GF-D8 (cell line): ENCODE measurements around the gene TBC1D22A.

Experiments used
- DNase-seq: peaks from one replicate; lab custom pipeline; 2025; lab: John Stamatoyannopoulos, UW

TBC1D22A gene

DNA sequence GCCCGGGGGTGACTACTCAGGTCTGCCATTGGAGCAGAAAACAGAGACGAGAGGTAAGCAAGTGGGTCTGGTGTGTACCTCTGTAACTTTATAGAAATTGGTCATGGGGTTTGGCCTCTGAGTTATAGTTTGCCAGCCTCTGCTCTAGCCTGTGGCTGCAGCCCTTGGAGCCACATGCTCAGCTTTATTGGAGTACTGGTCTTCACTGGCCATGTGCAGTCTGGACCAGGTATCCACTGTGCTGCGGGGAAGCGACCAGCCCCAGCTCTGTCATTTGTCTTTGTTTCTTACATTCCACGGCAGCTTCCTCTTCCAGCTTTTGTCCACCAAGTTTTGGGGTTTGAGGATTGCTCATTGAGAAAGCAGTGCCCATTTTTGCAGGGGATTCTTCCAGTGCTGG is 453.4 kb downstream of the TBC1D22A start:
- DNase-seq, result no peak

DNA sequence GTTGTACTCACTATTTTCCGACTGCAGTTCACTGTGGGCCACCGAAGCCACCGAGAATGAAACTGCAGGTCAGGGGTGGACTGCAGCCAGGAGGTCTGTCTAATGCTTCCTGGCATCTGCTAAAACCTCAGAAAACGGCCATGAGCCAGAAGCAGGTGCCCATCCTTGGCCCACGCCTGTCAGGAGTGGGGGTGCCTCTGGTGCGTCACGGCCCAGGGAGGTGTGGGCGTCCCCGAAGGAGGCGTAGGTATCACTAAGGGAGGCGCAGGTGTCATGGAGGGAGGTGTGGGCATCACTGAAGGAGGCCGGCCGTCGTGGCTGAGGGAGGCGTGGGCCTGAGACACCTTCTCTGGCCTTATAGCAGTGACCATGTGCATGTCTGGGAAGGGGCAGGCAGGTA is 456.2 kb downstream of the TBC1D22A start:
- DNase-seq, result no peak

DNA sequence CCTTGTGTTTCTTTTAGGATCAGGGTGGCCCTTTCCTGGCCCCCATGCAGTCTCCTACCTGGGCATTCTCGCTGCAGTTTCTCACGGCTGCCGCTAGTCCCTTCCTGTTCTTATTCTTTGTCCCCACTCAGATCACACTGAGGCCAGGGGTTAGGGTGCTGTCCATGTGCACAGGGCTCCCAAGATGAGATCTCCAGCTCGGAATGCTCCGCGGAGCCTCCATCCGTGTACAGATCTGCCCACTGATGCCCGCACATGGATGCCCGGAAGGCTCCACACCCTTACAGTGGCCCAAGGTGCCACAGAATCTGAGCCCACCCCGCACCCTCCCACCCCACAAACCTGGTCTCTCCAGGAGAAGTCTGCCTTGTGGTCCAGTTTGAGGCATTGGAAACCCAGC is 457.3 kb downstream of the TBC1D22A start:
- DNase-seq, result no peak

DNA sequence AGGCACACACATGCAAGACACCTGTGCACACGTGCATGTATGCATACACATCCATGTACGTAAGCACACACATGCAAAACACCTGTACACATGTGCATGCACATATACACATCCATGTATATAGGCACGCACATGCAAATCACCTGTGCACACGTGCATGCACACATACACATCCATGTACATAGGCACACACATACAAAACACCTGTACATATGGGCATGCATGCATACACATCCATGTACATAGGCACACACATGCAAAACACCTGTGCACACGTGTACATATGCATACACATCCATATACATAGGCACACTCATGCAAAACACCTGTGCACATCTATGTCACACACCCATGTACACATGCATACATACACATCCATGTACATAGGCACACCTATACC is 458.3 kb downstream of the TBC1D22A start:
- no peak for DNase-seq

DNA sequence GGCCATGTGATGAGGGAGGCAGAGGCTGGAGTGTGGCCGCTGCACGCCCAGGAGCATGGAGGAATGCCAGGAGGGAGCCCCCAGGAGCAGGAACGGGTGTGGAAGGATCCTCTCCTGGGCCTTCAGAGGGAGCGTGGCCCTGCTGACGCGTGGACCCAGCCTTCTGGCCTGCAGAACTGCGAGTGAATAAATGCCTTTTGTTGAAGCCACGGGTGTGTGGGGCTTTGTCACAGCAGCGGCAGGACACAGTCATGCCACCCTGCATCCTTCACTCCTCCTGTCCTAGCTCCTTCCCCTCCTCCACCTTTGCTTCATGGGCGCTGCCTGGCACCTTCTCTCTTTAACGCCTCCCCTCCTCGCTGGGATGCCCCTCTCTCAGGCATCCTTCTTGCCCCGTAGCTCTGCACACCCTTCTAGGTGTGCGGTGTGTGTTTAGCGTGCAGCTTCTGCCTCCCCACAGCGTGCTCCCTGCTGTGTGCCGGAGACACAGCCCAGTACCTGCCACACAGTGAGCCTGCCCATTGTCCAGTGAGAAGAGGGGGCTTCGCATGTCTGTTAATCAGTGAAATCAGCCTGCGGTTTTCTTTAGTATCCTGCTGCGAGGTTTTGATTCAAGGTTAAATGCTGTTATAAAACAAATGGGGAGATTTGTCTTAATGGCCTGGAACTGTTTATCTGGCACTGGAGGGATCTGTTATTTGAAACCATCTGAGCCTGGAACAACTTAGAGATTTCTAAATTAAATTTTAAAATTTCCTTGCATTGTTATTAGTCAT is 459.6 kb downstream of the TBC1D22A start:
- no peak for DNase-seq
